ENCODE measurements around the gene USH2A.

DNA sequence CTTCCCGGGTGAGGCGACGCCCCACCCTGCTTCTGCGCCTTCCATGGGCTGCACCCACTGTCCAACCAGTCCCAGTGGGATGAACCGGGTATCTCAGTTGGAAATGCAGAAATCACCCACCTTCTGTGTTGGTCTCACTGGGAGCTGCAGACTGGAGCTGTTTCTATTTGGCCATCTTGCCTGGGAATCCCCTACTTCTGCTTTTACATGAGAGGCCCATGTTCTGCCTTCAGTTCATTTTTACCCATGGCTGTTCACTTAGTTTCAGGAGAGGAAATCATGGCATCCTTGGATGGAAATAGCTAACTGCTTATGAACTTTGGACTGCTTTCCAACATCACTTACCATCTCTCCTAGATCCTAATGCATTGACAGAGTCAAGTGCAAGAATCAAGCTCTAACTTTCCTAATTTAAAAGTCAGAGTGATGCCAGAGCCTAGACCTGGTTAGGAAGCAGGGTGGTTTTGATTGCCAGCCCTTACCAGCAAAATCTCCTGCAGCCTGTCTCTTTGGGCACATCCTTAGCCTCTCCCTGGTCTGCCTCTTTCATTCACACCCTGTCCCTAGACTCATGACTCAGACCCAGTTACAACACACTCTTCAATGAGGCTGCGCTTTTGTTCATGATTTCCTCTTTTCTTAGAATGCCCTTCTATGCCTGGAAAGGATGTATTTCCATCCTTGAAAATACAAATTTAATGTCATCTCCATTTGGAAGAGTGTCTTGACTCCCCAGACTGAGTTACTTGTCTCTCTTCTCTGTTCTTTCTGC lies 719.0 kb downstream of the USH2A start:
- TF ChIP-seq POLR2A (IDR thresholded peaks at IDR 0.05): no peak
- no peak for TF ChIP-seq POLR2AphosphoS5 (IDR thresholded peaks at IDR 0.05)

Data from prostate gland (tissue), 1 donor.